ENCODE measurements around the gene SNX19.
A peak's percentile ranks its signal among the peaks of the same experiment; 100 is the strongest.
"Not testable (repeated sequence)": the region's sequence is repeated elsewhere in the genome, so short reads cannot be mapped to it uniquely, and the experiment has no call there.

SNX19 gene

DNA sequence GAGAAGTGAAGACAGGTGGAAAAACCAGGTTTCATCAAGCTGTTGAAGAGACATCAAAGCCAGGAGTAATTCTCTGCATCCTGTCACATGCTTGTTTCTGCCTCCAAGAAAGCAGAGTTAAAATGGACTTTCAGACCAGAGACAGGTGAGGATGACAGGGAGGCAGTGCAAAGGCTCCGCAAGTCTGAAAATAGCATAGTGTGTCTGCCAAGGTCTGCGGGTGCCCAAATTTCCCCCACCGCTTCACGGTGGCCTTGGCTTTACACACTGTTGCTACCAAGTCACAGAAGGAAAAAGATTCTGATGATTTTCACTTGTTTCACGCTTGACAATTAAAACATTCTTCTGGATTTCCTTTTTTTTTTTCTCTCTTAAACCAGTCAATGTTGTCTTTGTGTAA is 44.2 kb downstream of the SNX19 start:
- DNase-seq (ENCODE audit: low spot score), result no peak

DNA sequence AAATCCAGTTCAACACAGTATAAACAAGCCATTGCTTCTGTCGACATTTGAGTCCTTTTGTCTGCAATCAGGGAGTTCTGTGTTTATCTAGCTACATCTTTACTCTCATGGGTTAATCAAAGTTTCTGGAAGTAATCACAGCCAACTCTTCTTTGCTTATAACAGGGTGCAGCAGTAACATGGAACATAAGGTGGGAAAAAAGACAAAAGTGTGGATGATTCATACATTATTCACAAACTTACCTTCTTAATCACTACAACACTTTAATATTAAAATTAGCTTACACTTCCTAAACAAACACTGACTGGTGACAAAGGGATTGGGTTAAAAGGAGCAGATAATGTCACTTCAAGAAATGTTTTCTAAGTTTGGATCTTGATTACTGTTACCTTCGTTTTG is 44.7 kb downstream of the SNX19 start:
- no peak for DNase-seq (ENCODE audit: low spot score)

DNA sequence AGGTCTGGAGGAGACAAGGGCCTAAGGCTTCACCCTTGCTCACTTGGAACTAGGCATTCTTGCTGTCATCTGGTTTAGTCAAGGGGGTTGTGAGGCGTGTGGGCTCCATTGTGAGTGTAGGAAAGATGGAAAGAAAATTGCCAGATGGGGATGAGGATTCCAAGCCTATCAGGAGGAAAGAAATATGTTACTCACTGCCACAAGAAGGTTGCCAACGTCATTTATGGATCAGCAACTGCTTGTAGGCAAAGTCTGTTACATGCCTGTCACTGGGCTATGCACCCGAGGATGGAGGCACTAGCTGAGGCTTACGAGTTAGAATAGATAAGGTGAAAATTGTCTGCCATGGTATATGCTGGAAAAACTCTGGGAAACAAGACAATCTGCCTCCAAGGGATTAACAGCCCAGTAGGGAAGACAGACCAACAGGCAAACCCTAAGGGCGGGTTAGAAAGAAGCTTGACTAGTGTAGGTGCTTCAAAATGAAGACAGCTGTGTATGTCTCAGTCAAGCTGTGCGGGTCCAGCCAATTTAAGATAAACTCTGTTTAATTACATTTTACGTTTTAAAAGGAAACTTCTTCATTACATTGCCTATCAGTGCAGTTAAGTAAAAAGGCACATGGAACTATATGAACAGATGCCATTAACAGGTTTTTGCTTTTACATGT is 47.4 kb downstream of the SNX19 start:
- no peak for DNase-seq (ENCODE audit: low spot score)

DNA sequence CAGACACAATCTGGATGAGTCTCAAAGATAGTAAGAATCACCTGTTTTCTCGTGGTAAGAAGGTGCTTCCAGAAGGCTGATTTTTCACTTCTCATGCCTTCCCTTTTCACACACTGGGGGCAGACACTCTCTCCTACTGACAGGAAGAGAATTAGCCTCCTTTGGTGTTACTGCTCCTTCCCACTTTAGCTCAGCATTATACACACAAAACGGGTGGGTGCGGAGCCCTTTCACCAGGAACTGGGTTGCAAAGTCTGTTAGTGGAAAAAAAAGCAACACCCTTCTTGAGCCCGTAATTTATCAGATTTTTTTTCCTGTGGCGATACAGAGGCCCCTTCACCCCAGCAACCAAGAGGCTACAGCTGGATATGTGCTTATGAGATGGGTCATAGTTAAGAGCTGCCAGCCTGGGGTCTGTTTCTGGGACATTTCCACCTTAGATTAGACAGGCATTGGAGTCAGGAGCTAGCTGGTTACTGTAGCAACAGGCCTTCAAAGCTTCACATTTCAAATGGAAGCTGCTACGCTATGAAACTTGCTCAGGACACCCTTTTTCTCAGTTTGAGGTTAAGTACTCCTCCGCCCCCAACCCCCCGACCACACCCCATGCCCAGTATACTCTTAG is 48.1 kb downstream of the SNX19 start:
- DNase-seq (ENCODE audit: low spot score), result no peak

DNA sequence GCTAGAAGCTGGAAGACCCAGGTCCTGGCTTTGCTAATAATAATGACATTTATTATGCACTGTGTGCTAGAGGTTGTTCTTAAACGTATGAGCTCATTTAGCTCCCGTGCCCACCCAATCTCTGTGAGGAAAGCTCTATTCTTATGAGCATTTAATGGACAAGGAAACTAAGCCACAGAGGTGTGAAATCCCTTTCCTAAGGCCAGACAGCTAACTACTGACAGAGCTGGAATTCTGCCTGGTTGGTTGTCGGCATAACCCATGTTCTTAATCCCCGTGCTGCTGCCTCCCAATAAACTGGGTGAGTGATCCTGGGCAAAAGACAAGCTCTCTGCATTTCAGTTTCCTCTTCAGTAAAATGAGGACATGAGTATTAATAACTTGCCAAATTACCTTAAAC is 49.4 kb downstream of the SNX19 start:
- DNase-seq (ENCODE audit: low spot score), result no peak

DNA sequence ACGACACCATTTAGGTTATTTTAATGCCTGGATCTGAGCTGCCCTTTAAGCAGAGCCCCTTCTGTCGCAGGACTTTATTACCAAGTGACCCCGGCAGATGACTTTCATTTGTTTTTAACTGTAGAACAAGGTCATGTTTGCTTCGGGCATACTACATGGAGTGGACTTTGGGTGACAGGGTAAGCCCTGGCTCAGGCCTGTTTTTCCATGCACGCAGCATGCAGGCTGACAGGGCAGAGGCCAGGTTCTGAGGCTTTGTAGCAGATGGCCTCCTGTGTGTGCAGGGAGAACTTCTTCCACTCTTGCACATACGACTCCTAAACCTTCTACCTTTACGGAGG is 50.5 kb downstream of the SNX19 start:
- DNase-seq (ENCODE audit: low spot score), result no peak

DNA sequence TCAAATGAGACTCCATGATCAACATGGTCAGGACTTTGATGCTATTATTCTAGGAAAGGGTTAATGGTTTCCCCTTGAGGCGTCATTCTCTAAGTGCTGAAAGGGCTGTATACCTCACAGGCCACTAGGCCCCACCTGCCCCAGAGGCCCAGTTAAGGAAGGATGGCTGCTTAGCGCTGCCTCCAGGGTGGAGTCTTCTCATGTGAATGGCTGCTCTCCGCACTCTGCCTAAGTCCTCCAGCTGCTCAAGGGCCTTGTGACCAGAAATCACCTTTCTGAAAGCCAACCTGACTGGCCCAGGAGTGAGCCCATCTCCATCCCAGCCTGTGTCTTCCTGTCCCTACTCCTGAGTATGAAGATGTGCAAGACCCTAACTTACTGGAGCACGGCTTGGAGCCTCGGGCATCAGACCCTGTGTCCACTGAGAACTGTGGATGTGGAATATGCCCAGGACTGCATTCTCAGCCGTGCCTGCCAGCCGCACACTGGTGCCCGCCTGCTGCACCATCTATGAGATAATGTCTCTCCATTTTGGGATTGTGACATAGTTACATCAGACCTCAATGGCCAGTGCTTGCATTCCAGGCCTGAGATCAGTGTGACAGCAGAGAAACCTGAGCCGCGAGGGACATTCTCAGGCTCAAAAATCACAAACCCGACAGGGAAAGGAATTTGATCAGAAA is 51.0 kb downstream of the SNX19 start:
- DNase-seq (ENCODE audit: low spot score), result no peak

DNA sequence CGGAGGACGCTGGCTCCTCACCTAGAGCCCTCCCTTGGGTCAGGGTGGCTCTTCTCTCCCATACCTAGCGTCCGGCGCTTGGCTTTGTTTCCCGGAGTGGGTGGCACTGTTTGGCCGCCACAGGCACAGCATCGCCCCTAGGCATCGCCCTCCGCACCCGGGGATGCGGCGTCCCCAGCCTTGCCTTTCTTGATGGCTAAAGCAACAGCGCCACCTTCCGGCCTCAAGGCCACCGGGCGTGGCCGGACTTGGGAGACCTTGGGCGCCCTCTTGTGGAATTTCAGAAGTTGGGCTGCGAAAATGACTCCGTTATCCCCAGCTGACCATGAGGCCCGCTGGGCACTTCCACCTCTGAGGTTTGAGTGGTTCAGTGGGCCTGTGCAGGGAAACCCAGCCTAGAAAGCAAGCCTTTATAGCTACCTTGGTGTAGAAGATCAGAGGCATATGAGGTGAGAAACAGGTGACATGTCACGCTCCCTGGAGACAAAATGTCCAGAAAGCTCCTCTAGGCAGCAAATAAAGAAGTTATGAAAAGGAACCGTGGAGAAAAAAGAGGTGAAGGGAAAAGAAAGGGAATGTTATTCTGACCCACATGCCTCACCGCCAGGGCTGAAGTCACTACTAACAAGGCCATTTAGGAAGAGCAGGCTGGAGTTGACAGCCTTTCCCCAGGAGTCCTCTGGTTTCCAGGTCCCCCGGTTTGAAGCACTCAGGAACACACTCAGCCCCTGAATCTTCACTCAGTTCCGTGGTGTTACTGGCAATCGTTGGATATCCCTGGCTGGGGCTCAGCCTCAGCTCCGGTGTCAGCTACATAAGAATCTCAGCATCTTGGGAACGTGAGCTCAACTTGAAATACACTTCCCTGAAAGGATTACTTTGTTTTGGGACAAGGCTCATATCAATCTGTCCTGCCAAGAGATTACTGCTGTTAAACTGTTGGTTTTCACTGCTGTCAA is 54.1 kb downstream of the SNX19 start:
- DNase-seq (ENCODE audit: low spot score), result peak; percentile 53

DNA sequence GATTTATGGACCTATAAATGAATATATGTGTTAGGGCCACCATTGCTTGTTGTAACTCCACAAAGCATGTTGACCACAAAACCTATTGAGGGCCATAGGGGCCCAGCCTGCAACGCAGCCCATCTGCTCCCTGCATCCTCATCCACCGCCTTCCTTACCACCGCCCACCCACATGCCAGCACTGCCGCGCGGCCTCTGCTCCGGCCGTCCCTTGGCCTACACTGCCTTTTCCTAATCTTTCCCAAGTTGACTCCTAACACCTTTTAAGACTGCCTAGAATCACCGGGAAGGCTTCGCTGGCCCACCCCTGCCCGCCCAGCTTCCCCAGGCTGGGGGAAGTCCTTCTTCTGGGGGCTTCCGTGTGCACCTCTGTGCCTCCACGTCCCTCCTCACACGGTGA is 55.0 kb downstream of the SNX19 start:
- DNase-seq (ENCODE audit: low spot score), result no peak

DNA sequence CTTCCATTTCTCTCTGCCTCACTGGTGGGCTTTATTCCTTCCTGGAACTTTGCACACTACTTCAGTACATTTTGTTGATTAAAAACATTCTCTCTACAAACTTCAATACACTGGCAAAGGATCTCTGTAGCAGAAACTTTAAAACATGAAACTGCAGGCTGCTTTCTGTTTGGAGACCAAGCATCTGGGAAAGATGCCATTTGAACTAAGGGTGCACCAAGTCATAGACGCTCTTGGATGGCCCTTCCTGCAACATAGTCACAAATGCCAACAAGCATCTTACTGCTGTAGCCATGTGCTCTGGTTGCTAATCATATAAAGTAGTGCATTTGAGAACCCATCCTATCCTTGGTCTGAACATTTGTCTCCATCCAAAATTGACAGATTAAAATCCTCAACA is 56.4 kb downstream of the SNX19 start:
- no peak for DNase-seq (ENCODE audit: low spot score)

DNA sequence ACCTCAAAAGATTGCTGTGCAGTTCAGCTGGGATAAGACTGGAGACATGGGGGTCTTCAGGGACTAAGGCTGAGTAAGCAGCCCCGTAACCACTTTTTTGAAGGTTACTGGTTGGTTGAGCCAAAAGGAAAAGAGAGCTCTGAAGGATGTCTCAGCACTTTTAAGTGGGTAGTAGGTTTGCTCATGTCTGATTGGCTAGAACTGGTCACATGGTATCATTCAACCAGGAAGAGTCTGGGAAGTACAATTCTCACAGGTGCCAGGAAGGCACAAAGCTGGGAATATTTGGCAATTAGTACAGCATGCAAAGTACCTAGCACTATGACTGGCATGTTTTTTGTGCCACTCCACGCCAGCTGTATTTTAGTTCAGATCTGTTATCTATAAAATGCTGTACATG is 58.1 kb downstream of the SNX19 start:
- DNase-seq (ENCODE audit: low spot score), result no peak

DNA sequence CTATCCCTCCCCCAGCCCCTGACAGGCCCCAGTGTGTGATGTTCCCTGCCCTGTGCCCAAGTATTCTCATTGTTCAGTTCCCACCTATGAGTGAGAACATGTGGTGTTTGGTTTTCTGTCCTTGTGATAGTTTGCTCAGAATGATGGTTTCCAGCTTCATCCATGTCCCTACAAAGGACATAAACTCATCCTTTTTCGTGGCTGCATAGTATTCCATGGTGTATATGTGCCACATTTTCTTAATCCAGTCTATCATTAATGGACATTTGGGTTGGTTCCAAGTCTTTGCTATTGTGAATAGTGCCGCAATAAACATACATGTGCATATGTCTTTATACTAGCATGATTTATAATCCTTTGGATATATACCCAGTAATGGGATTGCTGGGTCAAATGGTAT is 60.6 kb downstream of the SNX19 start:
- not testable (repeated sequence) for DNase-seq (ENCODE audit: low spot score)

DNA sequence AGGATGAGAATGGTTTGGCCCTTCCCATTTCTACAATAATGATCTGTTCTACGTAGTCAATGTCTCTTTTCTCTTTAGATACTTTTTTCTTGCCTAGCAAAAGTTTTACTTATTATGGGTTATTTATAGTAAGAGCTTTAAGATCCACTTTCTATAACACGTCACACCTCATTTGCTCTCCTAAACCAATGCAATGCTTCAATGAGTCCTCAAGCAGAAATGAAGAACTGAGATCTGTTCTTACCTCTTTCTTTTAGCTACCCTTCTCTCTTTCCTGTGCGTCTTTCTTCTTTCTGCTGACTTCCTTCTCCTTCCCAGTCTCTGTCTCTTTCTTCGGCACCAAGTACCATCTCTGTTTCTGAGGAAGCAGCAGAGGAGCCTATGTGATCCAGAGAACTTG is 61.8 kb downstream of the SNX19 start:
- no peak for DNase-seq (ENCODE audit: low spot score)

DNA sequence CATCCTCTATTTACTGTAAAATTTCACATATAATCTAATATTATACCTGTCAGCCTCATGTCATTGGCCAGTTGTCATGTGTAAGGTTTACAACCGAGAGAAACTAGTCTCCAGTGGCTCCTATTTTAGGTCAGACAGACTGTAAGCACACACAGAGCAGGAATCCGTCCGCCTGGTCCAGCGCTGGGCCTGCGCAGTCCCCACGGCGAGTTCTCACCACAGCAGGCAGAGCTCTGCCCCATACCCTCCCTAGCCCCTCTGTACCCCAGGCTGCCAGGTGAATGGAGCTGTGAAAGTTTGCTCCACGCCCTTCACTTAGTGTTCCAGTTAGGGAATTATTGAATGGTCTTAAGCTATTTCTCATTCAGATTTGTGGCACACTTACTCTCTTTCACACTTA is 63.7 kb downstream of the SNX19 start:
- DNase-seq (ENCODE audit: low spot score), result no peak

DNA sequence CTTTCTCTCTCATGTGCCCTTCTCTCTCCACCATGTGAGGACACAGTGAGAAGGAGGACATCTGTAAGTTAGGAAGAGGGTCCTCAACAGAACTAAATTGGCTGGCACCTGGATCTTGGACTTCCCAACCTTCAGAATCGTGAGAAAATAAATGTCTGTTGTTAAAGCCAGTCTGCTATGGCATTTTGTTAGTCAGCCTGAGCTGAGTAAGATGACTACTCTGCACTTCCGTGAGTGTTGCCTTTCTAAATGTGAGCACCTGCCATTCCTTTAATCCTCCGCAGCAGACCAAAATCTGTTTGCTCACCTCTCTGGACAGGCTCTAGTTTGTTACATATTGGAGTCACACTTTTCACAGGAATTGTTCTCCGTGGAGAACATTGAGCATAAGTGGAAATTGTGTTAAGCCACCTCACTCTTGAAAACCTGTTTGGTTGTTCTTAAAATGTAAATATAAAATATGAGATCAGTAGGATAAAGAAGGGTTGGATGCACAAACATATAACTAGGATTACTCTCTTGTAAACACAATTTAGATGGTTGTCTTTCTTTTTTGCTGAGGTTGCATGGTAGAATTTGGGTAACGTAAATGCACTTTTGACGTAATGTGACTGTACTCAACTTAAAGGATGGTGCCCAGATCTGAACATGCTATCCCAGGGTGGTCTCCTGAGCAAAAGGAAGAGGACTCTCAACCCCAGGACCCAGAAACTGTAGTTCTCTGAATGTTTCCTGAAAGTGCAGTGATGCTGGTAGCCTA is 65.9 kb downstream of the SNX19 start:
- no peak for DNase-seq (ENCODE audit: low spot score)

DNA sequence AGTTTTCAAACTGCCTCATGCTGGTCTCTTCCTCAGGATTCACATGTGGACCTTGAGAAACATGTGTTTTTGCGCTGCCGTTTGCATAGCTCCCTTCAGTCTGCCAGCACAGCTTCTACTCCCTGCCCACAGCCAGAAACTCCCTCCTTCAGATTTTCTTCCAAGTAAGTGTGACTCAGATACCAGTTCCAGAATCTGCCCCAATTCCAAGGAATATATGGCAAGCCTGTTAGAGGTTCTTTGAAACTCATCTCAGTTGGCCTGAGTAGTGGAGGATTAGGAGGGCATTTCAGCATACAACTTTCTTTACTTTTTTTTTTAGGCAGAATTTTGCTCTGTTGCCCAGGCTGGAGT is 67.1 kb downstream of the SNX19 start:
- DNase-seq (ENCODE audit: low spot score), result no peak

DNA sequence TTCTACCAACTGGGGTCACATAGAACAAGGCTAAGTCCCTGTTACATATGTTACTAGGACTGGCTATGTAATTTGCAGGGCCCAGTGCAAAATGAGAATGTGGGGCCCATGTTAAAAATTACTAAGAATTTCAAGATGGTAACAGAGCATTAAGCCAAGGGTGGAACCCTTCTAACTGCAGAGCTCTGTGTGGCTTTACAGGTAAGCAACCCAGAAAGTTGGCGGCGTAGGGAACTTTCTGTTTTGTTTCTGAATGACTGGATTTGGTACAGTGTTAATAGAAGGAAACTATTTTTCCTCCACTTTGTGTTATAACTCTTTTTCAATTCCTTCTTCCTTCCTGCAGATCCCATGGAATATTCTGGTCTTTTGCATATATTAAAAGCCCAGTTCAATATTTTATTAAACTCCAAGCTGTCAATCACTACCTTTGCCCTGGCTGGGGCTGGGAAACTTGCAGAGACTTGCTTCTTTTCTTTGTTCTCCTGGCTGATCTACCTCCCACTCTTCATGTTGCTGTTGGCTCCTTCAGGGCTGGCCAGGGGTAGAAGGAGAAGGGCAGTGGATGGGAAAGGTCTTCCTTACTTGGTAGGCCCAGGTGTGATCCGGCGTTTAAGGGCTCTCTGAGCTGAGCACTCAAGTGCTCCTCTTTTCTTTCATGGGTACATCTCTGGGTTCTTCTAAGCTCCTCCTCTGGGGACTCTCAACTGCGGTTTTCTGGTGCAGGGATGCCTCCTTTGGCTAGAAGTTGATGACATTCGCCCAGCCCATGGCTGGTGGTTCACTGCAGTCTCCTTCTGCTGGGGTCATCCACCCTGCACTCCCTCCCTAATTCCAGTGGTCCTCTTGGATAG is 67.7 kb downstream of the SNX19 start:
- no peak for DNase-seq (ENCODE audit: low spot score)

DNA sequence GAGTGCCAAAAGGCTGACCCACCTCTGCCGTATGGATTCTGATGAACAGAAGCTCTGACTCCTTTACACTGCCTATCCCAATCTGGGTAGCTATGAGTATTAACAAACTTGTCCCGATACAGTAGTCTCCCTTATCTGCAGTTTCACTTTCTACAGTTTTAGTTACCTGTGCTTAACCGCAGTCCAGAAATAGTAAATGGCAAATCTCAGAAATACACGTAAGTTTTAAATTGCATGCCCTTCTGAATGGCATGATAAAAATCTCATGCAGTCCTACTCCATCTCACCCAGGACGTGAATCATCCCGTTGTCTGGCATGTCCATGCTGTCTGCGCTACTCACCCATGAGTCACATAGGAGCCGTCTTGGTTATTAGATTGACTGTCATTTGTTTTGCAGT is 68.8 kb downstream of the SNX19 start:
- DNase-seq (ENCODE audit: low spot score), result no peak

DNA sequence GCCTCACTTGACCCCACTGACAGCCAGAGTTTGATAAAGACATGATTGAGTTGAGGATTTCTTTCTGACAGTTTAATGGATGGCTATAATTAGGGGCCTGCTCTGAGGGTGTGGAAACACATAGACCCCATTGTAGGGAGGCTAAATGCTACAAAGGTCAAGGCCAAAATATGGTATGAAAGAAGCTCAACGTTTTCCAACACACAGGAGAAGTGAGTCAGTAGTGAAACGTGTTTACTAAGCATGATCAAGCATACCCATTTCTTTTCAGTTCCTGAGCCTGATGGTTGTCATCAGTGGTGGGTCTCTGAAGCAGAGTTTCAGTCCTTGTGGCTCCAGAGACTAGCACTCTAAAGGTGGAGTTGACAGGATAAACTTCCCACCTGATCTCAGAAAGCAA is 69.7 kb downstream of the SNX19 start:
- DNase-seq (ENCODE audit: low spot score), result no peak

DNA sequence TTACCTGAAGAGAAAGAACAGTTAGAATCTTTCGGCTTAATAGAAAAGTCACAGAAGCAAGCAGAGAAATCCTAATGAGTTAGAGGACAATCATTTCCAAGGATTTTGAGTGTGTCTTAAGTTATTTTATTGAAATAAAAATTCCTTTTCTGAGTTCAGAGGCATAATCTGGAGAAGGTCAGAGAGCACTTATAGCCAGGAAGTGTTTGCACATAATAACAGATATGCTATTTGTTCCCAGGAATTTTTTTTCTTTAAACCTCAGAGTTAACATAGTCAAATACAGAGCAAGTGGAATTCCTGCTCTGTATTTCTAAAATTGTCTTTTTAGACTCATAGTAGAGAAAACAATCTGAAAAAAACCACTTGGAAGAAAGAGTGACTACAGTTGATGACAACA is 74.3 kb downstream of the SNX19 start:
- no peak for DNase-seq (ENCODE audit: low spot score)

DNA sequence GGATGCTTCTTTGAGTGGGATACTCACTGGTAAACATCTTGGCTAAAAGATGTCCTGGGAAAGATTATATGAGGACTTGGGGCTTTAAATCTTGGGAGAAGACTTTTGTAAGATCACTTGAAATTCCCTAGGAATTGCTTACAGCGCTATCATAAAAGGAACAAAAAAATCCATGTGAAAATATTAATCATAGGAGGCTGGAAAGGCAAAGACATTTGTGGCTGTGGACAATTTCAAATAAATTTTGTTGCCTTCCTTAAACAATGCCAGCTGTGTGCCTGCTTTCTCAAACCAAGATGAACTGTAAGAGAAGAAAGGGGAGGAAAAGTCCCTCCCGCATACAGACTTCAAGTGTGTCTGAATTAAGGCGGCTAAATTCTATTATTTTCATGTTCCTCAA is 75.6 kb downstream of the SNX19 start:
- no peak for DNase-seq (ENCODE audit: low spot score)
